Measurements from ENCODE around the gene HDAC11.
A peak's percentile ranks its signal among the peaks of the same experiment; 100 is the strongest.

The HDAC11 gene

GRCh38 chr3:13539671-13540070 is 59.6 kb downstream of the HDAC11 start:
- DNase-seq (ENCODE audit: low read depth), result no peak
- in situ Hi-C loops (cut with HindIII; ENCODE audit: low sequenced_read_pairs), result no loop called here
- no peak for TF ChIP-seq CTCF (IDR thresholded peaks at IDR 0.05; ENCODE audit: low read depth, low read length, missing control alignments)
- H3K4me3 ChIP-seq (ENCODE audit: low read depth, low read length), result no peak overlapping the region

- H3K4me3 ChIP-seq (ENCODE audit: low read depth, low read length), result no peak overlapping the region
- no peak for TF ChIP-seq CTCF (IDR thresholded peaks at IDR 0.05; ENCODE audit: low read depth, low read length, missing control alignments)
- DNase-seq (ENCODE audit: low read depth), result no peak
- in situ Hi-C loops (cut with HindIII; ENCODE audit: low sequenced_read_pairs), result no loop called here
Measured at GRCh38 chr3:13540297-13540995, 60.3 kb downstream of the HDAC11 start.

- in situ Hi-C loops (cut with HindIII; ENCODE audit: low sequenced_read_pairs), result no loop called here
- DNase-seq (ENCODE audit: low read depth), result peak; percentile 51
Measured at GRCh38 chr3:13541691-13542090, 61.6 kb downstream of the HDAC11 start.

GRCh38 chr3:13542142-13542541 is 62.0 kb downstream of the HDAC11 start:
- no peak overlapping the region for H3K4me3 ChIP-seq (ENCODE audit: low read depth, low read length)
- in situ Hi-C loops (cut with HindIII; ENCODE audit: low sequenced_read_pairs), result no loop called here
- TF ChIP-seq CTCF (IDR thresholded peaks at IDR 0.05; ENCODE audit: low read depth, low read length, missing control alignments), result no peak
- DNase-seq (ENCODE audit: low read depth), result no peak

More at GRCh38 chr3:13541691-13542090, 61.6 kb downstream of the HDAC11 start:
- no peak for TF ChIP-seq CTCF (IDR thresholded peaks at IDR 0.05; ENCODE audit: low read depth, low read length, missing control alignments)
- no peak overlapping the region for H3K4me3 ChIP-seq (ENCODE audit: low read depth, low read length)

- DNase-seq (ENCODE audit: low read depth), result peak; percentile 69
- H3K4me3 ChIP-seq (ENCODE audit: low read depth, low read length), result no peak overlapping the region
- in situ Hi-C loops (cut with HindIII; ENCODE audit: low sequenced_read_pairs), result no loop called here
- no peak for TF ChIP-seq CTCF (IDR thresholded peaks at IDR 0.05; ENCODE audit: low read depth, low read length, missing control alignments)
Measured at GRCh38 chr3:13543253-13543652, 63.1 kb downstream of the HDAC11 start.

- no peak for TF ChIP-seq CTCF (IDR thresholded peaks at IDR 0.05; ENCODE audit: low read depth, low read length, missing control alignments)
- in situ Hi-C loops (cut with HindIII; ENCODE audit: low sequenced_read_pairs), result no loop called here
- no peak overlapping the region for H3K4me3 ChIP-seq (ENCODE audit: low read depth, low read length)
- DNase-seq (ENCODE audit: low read depth), result peak; percentile 78
Measured at GRCh38 chr3:13544293-13544831, 64.3 kb downstream of the HDAC11 start.

Measured in astrocyte of the cerebellum (primary cell).